Measurements from ENCODE around the gene RNF112.
A peak's percentile ranks its signal among the peaks of the same experiment; 100 is the strongest.

The RNF112 gene

DNA sequence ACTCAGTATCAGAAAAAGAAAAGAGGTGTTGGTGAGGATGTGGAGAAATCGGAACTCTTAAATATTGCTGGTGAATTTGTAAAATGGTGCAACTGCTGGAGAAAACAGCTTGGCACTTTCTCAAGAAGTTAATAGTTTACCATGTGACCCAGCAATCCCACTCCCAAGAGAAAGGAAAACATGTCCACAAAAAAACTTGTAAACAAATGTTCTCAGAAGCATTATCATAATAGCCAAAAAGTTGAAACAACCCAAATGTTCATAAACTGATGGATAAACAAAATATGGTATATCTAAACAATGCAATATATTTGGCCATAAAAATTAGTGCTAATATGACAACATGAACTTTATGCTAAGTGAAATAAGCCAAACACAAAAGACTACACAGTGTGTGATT lies 35.3 kb upstream of the RNF112 start:
- no peak for DNase-seq

DNA sequence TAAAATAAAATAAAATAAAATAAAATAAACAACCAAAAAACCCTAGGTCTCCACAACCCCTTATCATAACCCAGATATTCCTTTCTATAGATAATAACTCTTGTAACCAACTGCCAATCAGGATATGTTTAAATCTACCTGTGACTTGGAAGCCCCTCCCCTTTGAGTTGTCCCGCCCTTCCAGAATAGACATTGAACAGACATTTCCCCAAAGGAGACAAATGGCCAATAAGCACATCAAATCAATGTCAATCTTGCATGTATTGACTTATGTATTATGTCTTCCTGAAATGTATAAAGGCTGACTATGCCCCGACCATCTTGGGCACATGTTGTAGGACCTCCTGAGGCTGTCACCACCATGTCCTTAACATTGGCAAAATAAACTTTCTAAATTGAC lies 34.2 kb upstream of the RNF112 start:
- peak; percentile 29 for DNase-seq

DNA sequence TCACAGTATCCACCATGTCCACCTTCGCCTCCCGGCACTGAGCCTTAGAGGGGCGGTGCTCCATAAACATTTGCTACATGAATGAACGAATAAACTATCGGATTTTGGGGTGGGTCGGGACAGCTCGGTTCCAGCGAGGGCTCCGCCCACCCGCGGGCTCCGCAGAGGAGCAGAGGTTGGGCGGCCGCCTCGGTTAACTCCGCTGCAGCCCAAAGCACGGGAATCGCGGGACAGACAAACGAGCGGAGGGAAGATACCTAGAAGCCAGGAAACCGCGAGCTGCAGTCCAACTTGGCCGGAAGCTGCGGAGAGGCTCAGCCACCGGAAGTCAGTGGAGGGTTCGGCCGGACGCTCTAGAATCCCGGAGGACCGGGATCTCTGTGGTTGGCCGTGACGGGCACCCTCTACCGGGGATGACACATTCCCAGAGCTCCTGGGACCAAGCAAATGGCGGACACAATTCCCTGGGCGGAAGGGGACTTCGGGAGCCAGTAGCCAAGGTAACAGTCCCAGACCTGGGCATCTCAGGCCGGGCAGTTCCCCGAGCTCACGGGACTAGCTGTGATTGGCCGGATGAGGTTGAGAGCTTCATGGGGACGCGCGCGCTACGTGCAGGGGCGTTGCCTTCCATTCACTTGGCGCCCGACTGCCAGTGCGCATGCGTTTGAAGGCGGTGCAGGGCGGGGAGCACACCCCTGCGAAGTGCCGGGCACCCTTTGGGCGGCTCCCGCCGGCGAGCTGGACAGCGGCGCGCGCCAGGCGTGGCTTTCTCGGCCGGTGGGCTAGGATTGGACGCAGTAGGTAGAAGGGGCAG lies 33.2 kb upstream of the RNF112 start:
- DNase-seq = peak; percentile 96

DNA sequence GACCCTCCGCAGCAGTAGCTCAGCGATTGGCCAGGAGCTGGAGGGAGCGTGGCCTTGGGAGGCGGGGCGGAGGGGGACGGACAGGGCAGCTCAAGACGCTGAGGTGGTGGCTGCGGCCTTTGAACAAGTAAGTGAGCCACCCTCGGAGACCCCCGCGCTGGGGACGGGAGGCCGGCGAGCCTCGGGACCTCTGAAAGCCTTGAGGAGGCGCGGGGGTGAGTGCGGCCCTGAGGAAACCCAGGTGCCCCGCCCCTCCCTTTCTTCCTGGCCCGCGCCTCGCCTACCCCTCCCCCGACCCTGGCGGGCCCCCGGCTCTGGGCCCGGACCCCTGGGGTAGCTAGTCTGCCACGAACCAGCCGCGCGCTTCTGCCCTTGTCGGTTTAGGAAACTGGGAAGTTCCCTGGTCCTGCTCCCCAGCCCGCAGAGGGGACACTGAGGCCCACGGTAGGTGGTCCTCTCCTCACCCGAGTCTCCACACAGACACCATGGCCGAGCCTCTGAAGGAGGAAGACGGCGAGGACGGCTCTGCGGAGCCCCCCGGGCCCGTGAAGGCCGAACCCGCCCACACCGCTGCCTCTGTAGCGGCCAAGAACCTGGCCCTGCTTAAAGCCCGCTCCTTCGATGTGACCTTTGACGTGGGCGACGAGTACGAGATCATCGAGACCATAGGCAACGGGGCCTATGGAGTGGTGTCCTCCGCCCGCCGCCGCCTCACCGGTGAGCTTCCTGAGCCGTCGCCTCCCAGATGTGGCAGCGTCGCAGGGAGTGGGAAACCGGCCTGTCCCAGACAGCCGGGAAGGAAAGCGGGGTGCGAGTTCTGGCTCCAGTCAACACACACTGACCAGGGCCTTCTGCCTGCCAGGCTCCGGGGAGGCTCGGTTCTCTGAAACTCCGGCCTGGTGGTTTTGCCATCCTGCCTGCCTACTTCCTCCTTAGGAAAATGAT lies 32.3 kb upstream of the RNF112 start, which contains the start of gene MAPK7:
Gene MAPK7, plus strand, starts transcription at position 83 of the 945 bp plus-strand sequence. Its CDS starts 403 bp downstream, at position 486.
- peak; percentile 80 for DNase-seq

DNA sequence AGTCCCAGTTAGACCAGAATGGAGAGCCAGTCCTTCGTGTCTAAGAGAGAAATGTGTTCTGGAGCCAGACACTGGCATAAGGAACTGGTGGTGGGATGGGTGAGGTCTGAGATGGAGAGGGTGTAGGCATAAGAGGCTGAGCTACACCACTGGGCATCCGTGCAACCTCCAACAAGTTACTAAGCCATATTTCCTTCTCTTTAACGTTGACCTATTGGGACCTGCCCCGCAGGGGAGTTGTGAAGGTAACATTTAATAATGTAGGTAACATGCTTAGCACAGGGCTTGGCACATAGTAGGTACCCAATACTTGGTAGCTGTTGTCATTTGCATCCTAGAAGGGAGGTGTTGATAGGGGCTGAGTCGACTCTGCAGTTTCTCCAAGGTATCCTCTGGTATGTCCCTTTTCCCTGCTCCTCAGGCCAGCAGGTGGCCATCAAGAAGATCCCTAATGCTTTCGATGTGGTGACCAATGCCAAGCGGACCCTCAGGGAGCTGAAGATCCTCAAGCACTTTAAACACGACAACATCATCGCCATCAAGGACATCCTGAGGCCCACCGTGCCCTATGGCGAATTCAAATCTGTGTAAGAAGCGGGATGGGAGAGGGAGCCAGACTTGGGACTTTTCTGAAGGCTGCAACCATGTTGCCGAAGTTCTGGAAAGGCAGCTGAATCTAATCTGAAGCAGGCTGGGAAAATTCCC lies 31.5 kb upstream of the RNF112 start:
- DNase-seq = no peak

DNA sequence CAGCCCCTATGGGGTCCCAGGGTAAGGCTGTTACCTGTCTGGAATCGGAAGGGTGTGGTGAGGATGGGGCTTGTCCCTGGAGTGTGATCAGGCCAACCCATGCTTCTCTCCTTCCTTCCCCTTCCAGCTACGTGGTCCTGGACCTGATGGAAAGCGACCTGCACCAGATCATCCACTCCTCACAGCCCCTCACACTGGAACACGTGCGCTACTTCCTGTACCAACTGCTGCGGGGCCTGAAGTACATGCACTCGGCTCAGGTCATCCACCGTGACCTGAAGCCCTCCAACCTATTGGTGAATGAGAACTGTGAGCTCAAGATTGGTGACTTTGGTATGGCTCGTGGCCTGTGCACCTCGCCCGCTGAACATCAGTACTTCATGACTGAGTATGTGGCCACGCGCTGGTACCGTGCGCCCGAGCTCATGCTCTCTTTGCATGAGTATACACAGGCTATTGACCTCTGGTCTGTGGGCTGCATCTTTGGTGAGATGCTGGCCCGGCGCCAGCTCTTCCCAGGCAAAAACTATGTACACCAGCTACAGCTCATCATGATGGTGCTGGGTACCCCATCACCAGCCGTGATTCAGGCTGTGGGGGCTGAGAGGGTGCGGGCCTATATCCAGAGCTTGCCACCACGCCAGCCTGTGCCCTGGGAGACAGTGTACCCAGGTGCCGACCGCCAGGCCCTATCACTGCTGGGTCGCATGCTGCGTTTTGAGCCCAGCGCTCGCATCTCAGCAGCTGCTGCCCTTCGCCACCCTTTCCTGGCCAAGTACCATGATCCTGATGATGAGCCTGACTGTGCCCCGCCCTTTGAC lies 30.3 kb upstream of the RNF112 start:
- DNase-seq = no peak

DNA sequence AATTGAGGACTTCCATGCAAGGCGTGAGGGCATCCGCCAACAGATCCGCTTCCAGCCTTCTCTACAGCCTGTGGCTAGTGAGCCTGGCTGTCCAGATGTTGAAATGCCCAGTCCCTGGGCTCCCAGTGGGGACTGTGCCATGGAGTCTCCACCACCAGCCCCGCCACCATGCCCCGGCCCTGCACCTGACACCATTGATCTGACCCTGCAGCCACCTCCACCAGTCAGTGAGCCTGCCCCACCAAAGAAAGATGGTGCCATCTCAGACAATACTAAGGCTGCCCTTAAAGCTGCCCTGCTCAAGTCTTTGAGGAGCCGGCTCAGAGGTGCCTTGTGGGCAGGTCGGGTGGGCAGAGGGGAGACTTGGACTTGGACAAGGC lies 29.7 kb upstream of the RNF112 start:
- DNase-seq = no peak

DNA sequence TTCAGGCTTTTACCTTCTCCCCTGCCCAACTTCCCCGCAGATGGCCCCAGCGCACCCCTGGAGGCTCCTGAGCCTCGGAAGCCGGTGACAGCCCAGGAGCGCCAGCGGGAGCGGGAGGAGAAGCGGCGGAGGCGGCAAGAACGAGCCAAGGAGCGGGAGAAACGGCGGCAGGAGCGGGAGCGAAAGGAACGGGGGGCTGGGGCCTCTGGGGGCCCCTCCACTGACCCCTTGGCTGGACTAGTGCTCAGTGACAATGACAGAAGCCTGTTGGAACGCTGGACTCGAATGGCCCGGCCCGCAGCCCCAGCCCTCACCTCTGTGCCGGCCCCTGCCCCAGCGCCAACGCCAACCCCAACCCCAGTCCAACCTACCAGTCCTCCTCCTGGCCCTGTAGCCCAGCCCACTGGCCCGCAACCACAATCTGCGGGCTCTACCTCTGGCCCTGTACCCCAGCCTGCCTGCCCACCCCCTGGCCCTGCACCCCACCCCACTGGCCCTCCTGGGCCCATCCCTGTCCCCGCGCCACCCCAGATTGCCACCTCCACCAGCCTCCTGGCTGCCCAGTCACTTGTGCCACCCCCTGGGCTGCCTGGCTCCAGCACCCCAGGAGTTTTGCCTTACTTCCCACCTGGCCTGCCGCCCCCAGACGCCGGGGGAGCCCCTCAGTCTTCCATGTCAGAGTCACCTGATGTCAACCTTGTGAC lies 29.1 kb upstream of the RNF112 start:
- no peak for DNase-seq

DNA sequence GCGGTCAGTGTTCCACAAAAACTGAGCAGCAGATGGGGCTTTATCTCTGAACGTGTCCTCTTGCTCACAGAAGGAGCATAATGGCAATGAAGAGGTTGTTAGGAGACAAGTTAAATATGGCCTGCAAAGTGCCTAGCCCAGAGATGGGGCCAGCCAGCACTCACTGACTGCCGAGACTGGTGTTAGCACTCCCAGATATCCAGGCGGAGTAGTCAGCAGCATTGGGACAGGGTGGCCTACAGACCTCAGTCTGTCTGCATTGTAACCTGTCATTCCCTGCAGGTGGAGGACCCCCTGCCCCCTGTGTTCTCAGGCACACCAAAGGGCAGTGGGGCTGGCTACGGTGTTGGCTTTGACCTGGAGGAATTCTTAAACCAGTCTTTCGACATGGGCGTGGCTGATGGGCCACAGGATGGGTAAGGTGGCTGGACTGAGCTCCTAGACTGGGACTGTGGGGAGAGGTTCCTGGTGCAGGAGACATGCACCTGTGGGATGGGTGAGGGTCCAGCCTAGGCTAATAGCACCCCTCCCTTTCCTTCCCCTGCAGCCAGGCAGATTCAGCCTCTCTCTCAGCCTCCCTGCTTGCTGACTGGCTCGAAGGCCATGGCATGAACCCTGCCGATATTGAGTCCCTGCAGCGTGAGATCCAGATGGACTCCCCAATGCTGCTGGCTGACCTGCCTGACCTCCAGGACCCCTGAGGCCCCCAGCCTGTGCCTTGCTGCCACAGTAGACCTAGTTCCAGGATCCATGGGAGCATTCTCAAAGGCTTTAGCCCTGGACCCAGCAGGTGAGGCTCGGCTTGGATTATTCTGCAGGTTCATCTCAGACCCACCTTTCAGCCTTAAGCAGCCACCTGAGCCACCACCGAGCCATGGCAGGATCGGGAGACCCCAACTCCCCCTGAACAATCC lies 28.2 kb upstream of the RNF112 start:
- peak; percentile 10 for DNase-seq

DNA sequence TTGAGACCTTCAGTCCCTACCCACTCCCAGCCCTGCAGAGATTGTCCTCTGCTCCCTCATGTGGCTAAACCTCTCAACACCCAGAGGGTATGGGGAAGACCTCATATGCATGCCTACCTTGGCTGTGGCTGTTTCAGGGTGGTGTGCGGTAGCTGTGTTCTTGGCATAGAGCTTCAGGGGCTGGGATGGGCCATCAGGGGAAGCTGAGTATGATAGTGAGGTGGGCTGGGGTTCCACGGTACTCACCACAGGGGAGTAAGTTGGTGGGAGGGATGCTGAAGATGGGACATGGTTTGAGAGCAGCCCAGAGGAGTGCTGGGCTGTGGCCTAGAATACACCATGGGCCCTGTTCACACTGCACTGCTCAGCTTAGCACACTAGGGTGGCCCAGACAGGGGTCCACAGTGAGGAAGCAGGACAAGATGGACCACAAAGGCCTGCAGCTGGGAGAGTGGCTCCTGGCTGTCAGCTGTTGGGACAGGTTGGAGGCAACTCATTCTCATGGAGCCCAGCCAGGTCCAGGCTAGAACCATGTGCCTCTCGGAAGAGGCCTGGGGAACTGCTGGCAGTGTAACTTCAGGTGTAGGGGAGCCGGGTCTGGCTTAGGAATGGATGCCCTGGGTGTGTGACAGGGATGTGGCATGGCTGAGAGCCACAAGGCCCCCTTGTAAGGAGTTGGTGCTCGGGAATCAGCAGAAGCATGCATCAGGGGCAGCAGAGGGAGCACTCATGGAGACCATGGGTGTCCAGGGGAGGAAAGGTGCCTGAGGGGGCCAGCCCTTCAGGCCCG lies 27.2 kb upstream of the RNF112 start:
- no peak for DNase-seq

DNA sequence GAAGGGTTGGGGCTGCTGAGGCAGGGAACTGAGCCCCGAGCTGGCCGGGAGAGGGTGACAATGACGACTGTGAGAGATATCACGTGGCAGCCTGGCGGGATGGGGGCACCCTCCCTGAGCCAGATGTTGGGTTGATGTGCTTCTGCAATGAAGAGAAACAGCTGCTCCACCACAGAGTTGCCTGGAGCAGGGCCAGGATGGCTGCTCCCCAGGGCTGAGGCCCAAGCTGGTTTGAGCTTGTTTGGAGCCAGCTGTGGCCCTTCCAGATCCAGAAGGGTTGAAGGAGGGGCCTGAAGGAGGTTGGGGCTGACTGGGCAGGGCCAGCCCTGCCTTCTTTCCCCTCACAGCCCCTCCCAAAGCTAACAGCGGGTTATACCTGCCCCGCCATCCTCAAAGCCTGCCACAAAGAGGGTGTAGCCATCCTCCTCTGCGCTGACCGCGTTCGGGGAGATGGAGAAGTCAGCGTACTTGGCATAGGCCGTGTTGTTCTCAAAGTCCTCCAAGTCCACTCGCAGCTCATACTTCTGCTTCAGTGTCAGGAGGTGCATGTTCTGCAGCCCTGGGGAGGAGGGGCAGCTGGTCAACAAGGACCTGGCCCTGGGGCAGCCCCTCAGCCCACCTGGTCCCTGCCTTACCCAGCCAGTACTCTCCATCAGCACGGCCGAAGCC lies 26.2 kb upstream of the RNF112 start:
- DNase-seq = peak; percentile 89

DNA sequence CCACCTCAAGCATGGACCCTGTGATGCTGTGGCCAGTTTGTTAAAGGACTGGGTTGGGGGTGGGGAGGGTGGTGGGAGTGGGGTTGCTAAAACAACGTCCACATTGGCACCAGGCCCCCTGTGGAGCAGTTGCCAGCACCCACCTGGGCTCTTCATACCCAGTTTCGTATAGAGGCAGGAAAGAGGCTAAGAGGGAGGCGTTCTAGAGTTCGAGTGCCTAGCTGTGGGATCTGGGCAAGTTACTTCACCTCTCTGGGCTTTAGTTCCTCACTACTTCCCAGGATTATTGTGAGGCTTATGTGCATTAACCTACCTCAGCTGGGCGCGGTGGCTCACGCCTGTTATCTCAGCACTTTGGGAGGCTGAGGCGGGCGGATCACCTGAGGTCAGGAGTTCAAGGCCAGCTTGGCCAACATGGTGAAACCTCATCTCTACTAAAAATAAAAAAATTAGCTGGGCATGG lies 25.5 kb upstream of the RNF112 start:
- peak; percentile 16 for DNase-seq

DNA sequence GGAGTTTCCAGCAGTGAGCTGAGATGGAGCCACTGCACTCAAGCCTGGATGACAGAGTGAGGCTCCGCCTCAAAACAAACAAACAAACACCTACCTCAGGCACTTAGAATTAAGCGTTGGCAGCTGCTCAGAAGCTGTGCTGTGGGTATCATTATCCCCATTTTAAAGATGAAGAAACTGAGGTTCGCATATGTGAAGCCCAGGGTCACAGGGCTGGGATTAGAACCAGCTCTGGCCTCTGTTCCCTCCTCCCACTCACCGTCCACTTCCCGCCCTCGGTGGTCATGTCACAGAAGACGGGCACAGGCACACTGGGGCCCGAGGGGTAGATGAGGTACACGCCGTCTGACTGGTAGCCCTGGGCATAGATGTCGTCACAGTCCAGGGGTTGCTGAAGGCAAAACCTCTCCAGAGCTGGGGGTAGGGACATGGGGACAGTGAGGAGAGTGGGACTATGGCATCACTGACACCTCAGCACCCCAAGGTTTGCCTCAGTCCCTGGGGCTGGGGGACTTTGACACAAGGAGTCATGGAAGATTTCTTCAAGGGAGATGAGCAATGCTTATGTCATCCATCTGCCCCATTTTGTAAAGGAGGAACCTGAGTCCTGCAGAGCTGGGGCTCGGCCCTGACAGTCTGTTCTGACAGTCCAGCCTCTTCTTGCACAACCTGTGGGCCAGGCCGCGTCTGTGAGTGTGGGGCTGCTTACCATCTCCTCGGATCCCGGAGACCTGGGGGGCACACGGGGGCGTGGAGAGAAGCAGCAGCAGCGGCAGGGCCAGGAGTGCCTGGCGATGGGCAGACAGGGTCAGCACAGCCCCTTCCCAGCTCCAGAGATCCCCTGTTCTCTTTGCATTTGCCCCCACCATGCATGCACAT lies 24.7 kb upstream of the RNF112 start:
- DNase-seq = peak; percentile 47

DNA sequence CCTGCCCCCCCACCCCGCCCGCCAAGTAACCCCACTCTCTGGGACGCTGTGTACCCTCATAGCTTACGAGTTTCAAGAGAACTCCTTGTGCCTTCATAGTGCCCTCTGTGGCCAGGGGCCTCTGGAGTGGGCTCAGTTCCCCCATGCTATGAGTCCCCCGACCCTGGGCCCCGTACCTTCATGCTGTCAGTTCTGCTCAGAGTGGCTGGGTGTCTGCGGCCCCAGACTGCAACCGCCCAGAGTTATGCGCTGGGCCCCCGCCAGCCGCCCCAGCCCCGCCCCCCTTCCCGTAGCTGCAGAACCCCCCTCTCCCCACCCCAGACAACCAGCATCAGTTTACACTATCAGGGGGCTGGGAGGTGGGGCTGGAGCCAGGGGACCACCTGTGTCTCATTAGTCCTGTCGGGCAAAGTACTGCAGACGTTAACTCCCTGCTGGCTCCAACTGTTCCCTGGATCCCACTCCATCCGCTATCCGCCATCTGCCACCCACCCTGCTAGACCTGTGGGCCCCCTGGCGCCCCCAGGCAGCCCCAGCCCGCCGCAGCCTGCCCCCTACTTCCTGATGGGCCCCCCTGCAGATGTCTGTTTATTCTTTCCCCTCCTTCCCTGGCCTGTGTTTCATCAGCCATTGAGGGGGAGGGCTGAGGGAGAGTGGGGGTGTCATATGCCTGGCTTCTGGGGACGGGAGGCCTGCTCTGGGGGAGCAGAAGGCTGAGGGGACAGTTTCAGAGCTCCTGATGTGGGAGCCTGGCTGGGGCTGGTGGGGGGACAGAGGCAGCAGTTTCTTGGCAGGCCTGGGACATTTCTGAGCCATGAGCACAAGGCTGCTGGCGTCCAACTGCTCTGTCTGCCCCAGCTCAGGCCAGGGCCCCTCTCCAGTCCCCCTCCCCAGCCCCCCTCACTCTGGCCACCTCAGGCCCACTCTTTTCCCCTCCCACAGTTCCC lies 23.8 kb upstream of the RNF112 start, which contains the start of gene MFAP4:
Gene MFAP4, minus strand, starts transcription at position 217 of the 947 bp plus-strand sequence. Its CDS starts 35 bp downstream, at position 182.
- DNase-seq = peak; percentile 95

DNA sequence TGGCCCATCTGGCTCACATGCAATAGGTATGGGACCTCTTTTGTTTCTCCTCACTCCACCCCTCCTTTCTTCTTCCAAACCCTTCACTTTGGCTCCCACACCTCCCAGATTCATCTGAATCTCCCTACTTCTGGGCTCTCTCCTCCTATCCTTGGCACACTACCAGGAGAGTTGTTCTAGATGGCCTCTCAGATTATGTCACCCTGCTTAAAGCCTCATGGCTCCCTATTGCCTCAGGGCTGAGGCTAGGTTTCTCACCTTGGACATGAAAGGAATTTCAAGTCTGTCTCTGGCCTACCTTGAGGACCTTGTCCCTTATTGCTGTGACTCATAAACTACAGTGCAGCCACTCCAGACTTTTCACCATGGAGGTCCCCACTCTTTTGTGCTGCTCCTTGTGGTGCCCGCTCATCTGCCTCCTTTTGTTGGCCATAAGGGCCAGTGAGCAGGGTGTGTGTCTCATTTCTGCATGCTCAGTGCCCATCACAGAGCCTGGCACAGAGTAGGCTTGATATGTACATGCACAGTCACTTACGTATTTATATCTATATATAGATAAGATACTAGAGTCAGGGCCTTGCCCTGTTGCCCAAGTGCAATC lies 23.0 kb upstream of the RNF112 start:
- peak; percentile 92 for DNase-seq
